Measurements from ENCODE around the gene CEMIP. TPM values are rescaled to one million over a fixed set of nuclear protein-coding genes. Genes with fewer than 3 reads are reported as not detected.
A peak's percentile ranks its signal among the peaks of the same experiment; 100 is the strongest.

CEMIP gene, protein sequence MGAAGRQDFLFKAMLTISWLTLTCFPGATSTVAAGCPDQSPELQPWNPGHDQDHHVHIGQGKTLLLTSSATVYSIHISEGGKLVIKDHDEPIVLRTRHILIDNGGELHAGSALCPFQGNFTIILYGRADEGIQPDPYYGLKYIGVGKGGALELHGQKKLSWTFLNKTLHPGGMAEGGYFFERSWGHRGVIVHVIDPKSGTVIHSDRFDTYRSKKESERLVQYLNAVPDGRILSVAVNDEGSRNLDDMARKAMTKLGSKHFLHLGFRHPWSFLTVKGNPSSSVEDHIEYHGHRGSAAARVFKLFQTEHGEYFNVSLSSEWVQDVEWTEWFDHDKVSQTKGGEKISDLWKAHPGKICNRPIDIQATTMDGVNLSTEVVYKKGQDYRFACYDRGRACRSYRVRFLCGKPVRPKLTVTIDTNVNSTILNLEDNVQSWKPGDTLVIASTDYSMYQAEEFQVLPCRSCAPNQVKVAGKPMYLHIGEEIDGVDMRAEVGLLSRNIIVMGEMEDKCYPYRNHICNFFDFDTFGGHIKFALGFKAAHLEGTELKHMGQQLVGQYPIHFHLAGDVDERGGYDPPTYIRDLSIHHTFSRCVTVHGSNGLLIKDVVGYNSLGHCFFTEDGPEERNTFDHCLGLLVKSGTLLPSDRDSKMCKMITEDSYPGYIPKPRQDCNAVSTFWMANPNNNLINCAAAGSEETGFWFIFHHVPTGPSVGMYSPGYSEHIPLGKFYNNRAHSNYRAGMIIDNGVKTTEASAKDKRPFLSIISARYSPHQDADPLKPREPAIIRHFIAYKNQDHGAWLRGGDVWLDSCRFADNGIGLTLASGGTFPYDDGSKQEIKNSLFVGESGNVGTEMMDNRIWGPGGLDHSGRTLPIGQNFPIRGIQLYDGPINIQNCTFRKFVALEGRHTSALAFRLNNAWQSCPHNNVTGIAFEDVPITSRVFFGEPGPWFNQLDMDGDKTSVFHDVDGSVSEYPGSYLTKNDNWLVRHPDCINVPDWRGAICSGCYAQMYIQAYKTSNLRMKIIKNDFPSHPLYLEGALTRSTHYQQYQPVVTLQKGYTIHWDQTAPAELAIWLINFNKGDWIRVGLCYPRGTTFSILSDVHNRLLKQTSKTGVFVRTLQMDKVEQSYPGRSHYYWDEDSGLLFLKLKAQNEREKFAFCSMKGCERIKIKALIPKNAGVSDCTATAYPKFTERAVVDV (N-terminal part only)
- total RNA-seq: 1 to 10 TPM in 1 of 2 donors, not detected in 1; 1.6 TPM

DNA sequence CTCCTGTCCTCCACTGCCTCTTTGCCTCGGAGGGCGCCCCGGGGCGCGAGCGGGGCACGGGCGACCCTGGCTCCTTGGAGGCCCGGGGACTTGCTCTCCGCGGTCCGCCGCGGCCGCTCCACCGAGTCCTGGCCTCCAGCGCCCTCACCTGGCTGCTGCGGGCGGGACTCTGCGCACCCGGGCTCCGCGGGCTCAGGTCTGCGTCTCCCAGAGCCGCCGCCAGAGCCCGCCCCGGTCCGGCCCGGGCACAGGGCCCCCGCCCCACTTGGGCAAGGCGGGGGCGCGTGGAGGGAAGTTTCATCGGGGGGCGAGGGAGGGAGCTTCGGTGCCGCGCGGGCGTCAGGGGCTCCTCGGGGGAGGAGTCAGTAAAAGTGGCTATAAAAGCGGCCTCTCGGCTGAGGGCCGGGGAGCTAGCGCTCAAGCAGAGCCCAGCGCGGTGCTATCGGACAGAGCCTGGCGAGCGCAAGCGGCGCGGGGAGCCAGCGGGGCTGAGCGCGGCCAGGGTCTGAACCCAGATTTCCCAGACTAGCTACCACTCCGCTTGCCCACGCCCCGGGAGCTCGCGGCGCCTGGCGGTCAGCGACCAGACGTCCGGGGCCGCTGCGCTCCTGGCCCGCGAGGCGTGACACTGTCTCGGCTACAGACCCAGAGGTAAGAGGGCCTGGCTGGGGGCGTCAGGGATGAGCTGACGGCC, at the start of gene CEMIP:
Gene CEMIP, plus strand, starts transcription at position 407 of the 694 bp plus-strand sequence. CDS start 94,510 bp downstream, outside the sequence.
- ATAC-seq: peak; percentile 76
- TF ChIP-seq, protein P1, sequence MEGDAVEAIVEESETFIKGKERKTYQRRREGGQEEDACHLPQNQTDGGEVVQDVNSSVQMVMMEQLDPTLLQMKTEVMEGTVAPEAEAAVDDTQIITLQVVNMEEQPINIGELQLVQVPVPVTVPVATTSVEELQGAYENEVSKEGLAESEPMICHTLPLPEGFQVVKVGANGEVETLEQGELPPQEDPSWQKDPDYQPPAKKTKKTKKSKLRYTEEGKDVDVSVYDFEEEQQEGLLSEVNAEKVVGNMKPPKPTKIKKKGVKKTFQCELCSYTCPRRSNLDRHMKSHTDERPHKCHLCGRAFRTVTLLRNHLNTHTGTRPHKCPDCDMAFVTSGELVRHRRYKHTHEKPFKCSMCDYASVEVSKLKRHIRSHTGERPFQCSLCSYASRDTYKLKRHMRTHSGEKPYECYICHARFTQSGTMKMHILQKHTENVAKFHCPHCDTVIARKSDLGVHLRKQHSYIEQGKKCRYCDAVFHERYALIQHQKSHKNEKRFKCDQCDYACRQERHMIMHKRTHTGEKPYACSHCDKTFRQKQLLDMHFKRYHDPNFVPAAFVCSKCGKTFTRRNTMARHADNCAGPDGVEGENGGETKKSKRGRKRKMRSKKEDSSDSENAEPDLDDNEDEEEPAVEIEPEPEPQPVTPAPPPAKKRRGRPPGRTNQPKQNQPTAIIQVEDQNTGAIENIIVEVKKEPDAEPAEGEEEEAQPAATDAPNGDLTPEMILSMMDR (IDR thresholded peaks at IDR 0.05): peak; percentile 47 to 89 (median 58)
- peak in 1 of 3 donors; percentile 14 for TF ChIP-seq POLR2A (IDR thresholded peaks at IDR 0.05)

DNA sequence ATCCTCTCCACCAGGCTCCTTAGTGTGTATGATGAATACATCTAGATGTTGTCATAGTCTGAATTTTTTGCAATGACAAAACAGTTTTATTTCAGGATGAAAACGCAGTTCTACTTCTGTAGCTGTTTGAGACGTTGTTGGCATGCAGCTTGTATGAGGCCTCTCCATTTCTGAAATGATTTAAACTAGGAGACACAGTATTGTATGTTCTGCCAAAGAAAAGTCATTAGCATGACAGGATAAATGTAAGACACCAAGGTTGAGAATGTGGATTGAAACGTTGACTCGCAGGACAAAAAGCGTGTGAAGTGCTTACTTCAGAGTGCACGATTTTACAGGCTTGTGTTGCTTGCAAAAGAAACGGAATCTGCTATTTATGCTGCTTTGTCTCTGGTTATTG, 48.8 kb upstream of the CEMIP start:
- TF ChIP-seq, protein P1 (IDR thresholded peaks at IDR 0.05): no peak
- TF ChIP-seq POLR2A (IDR thresholded peaks at IDR 0.05): no peak
- 83 to 91% methylated on average over 7 of the region's 7 CpGs for WGBS, 2 donors
- ATAC-seq: no peak
- Histone ChIP-seq H3K9me3 (no peaks in the 10 kb centered on the region), H3K4me3 (no peak overlapping the region), H3K36me3 (replicated peaks in 1 of 2; ENCODE audit: insufficient read depth in 1 of 2, low read depth in 2 of 2) (no peaks in the 10 kb centered on the region), H3K27me3 (no peaks in the 10 kb centered on the region), H3K27ac (no peak overlapping the region), H3K4me1 (no peaks in the 10 kb centered on the region)
- no peak for DNase-seq
- intact Hi-C loops (cut with DNase I): no loop called here

More for the DNA sequence above, at the start of gene CEMIP:
- Histone ChIP-seq H3K9me3 (no peaks in the 10 kb centered on the region), H3K4me1 (peaks cover 22% of the 10 kb centered on the region), H3K27me3 (peaks cover 0 to 13% of the 10 kb centered on the region in 2 donors), H3K36me3 (replicated peaks in 1 of 2; ENCODE audit: insufficient read depth in 1 of 2, low read depth in 2 of 2) (no peaks in the 10 kb centered on the region), H3K4me3 (no peak within 1 kb of the TSS), H3K27ac (no peak within 1 kb of the TSS)
- DNase-seq: peak; percentile 67 to 80 (median 70)
- WGBS, 2 donors: 0 to 1% methylated on average over 9 to 74 of the region's 75 CpGs
- intact Hi-C loops (cut with DNase I): no loop called here

DNA sequence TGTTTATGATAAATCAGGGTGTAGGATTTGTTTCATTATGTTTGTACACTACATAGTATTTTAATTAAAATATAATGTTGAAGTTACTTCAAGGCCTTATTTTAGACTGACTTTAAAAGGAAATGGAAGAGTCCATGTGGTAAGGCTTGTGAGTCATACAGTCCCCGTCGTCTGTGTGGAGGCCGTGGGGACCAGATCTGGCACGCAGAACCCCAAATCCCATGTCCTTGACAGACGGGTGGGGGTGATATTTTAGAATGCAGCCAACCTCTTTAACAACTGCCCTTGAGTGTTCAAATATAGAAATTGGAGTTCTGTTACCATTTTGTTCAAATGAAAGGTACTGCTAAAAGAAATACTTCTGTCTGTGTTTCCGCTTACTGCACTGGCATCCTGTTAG, 48.2 kb upstream of the CEMIP start:
- H3K9me3 ChIP-seq: no peaks in the 10 kb centered on the region
- H3K4me1 ChIP-seq: no peaks in the 10 kb centered on the region
- no peak for ATAC-seq
- H3K27me3 ChIP-seq: no peaks in the 10 kb centered on the region
- H3K4me3 ChIP-seq: no peak overlapping the region
- intact Hi-C loops (cut with DNase I): no loop called here
- H3K27ac ChIP-seq: no peak overlapping the region
- H3K36me3 ChIP-seq (replicated peaks in 1 of 2; ENCODE audit: insufficient read depth in 1 of 2, low read depth in 2 of 2): no peaks in the 10 kb centered on the region
- TF ChIP-seq, protein P1 (IDR thresholded peaks at IDR 0.05): no peak
- TF ChIP-seq POLR2A (IDR thresholded peaks at IDR 0.05): no peak
- 65 to 66% methylated on average over 6 of the region's 6 CpGs for WGBS, 2 donors
- DNase-seq: no peak

DNA sequence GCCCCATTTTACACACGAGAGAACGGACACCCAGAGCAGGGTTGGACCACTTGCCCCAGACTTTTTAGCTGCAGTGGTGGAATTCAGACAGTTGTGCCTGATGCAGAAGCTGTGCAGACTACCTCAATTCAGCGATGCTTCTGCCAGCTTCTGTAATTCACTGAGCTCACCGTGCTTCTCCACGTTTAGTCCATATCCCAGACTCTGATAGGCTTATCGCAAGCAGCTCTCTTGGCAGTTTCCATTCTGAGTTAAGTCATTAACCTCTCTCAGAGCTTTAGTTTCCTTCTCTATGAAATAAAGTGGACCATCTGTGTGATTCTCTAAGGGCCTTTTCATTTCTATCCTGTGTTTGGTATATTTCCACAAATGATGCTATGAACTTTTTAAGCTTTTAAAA, 47.0 kb upstream of the CEMIP start:
- H3K27me3 ChIP-seq: no peaks in the 10 kb centered on the region
- 71 to 72% methylated on average over 6 of the region's 6 CpGs for WGBS, 2 donors
- no peak for ATAC-seq
- H3K36me3 ChIP-seq (replicated peaks in 1 of 2; ENCODE audit: insufficient read depth in 1 of 2, low read depth in 2 of 2): no peaks in the 10 kb centered on the region
- no peaks in the 10 kb centered on the region for H3K9me3 ChIP-seq
- intact Hi-C loops (cut with DNase I): no loop called here
- H3K4me3 ChIP-seq: no peak overlapping the region
- TF ChIP-seq, protein P1 (IDR thresholded peaks at IDR 0.05): no peak
- no peak for TF ChIP-seq POLR2A (IDR thresholded peaks at IDR 0.05)
- no peak for DNase-seq
- H3K27ac ChIP-seq: no peak overlapping the region
- no peaks in the 10 kb centered on the region for H3K4me1 ChIP-seq
